ENCODE results near the gene NDUFB4.
"Not testable (repeated sequence)": the region's sequence is repeated elsewhere in the genome, so short reads cannot be mapped to it uniquely, and the experiment has no call there.

The NDUFB4 gene

GRCh38 chr3:120608506-120608905 is 12.4 kb downstream of the NDUFB4 start:
- Mint-ChIP-seq H3K4me1 (no peaks in the 10 kb centered on the region), H3K4me3 (no peak overlapping the region), H3K9me3 (no peaks in the 10 kb centered on the region), H3K27ac (no peak overlapping the region), H3K36me3 (no peaks in the 10 kb centered on the region), H3K27me3 (peaks cover 1% of the 10 kb centered on the region)

GRCh38 chr3:120614765-120615164 is 18.6 kb downstream of the NDUFB4 start:
- Mint-ChIP-seq H3K27ac (no peak overlapping the region), H3K4me3 (no peak overlapping the region), H3K36me3 (no peaks in the 10 kb centered on the region)

GRCh38 chr3:120615847-120616609 is 19.9 kb downstream of the NDUFB4 start:
- Mint-ChIP-seq H3K27me3 (peaks cover 1% of the 10 kb centered on the region), H3K4me3 (no peak overlapping the region)

More at GRCh38 chr3:120614765-120615164, 18.6 kb downstream of the NDUFB4 start:
- no peaks in the 10 kb centered on the region for H3K4me1 Mint-ChIP-seq
- H3K9me3 Mint-ChIP-seq: no peaks in the 10 kb centered on the region
- H3K27me3 Mint-ChIP-seq: peaks cover 1% of the 10 kb centered on the region

GRCh38 chr3:120616745-120617144 is 20.6 kb downstream of the NDUFB4 start:
- not testable (repeated sequence) for H3K27me3 Mint-ChIP-seq

More at GRCh38 chr3:120615847-120616609, 19.9 kb downstream of the NDUFB4 start:
- H3K27ac Mint-ChIP-seq: no peak overlapping the region
- no peaks in the 10 kb centered on the region for H3K9me3 Mint-ChIP-seq
- no peaks in the 10 kb centered on the region for H3K36me3 Mint-ChIP-seq
- H3K4me1 Mint-ChIP-seq: no peaks in the 10 kb centered on the region

DNA sequence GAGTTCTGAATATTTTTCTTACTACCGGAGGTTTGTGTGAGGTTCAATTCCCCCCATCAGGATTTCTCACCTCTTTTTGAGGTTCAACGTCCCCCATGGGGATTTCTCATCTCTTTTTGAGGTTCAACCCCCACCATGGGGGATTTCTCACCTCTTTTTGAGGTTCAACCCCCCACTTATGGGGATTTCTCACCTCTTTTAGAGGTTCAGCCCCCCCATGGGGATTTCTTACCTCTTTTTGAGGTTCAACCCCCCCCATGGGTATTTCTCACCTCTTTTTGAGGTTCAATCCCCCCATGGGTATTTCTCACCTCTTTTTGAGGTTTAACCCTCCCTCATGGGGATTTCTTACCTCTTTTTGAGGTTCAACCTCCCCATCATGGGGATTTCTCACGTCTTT is 26.3 kb downstream of the NDUFB4 start:
- H3K27ac Mint-ChIP-seq: no peak overlapping the region

More at GRCh38 chr3:120616745-120617144, 20.6 kb downstream of the NDUFB4 start:
- not testable (repeated sequence) for H3K4me3 Mint-ChIP-seq, H3K36me3 Mint-ChIP-seq, H3K27ac Mint-ChIP-seq, H3K4me1 Mint-ChIP-seq, H3K9me3 Mint-ChIP-seq

GRCh38 chr3:120622870-120623726 is 27.0 kb downstream of the NDUFB4 start:
- Mint-ChIP-seq H3K4me1 (no peaks in the 10 kb centered on the region), H3K27me3 (peaks cover 3% of the 10 kb centered on the region), H3K36me3 (peaks cover 10% of the 10 kb centered on the region), H3K9me3 (peaks cover 5% of the 10 kb centered on the region), H3K27ac (no peak overlapping the region), H3K4me3 (no peak overlapping the region)

More for the DNA sequence above, 26.3 kb downstream of the NDUFB4 start:
- peaks cover 8% of the 10 kb centered on the region for H3K36me3 Mint-ChIP-seq
- H3K27me3 Mint-ChIP-seq: peaks cover 3% of the 10 kb centered on the region
- no peak overlapping the region for H3K4me3 Mint-ChIP-seq
- peaks cover 5% of the 10 kb centered on the region for H3K9me3 Mint-ChIP-seq
- H3K4me1 Mint-ChIP-seq: no peaks in the 10 kb centered on the region

GRCh38 chr3:120623727-120624093 is 27.6 kb downstream of the NDUFB4 start:
- Mint-ChIP-seq H3K27ac (no peak overlapping the region), H3K9me3 (peaks cover 5% of the 10 kb centered on the region), H3K4me1 (no peaks in the 10 kb centered on the region), H3K36me3 (peaks cover 11% of the 10 kb centered on the region), H3K4me3 (no peak overlapping the region), H3K27me3 (peaks cover 3% of the 10 kb centered on the region)

DNA sequence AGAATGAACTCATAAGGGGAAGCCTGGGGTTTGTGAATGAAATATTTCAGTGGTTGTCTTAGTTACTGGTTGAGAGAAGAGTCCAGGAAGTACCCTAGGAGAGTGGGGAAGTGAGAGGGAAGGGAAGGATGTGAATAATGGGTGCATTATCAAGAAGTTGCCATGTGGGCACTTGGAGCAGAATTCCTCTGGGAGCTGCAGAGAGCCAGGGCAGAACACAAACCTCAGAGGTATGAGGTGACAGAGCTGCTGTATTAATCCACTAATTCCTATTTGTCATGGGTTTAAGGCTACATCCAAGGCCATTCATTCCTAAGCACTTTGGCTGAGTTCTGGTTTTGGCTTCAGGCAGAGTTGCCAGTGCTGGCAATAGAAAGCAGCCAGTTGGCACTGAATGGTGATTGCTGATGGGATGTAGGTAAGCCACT is 29.0 kb downstream of the NDUFB4 start:
- Mint-ChIP-seq H3K36me3 (peaks cover 11% of the 10 kb centered on the region), H3K4me3 (no peak overlapping the region), H3K27ac (no peak overlapping the region), H3K4me1 (no peaks in the 10 kb centered on the region), H3K9me3 (peaks cover 5% of the 10 kb centered on the region), H3K27me3 (peaks cover 3% of the 10 kb centered on the region)

DNA sequence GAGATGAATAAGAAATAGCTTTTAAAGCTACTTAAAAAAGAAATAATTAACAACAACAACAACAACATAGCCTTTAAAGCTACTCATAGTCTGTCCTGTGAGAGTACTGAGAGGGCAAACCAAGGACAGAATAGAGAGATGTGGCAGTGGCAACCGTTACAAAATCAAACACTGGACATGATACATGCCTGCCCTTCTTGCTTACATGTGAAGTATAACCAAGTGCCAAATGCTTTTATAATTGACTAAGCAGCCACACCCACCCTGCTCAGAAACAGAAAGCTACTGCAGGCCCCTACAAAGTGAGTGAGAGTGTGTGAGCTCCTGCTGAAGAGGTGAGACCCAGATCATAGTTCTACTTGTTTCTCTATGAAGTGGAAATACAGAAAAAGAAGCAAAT is 38.4 kb downstream of the NDUFB4 start:
- no peak overlapping the region for H3K4me3 Mint-ChIP-seq
- no peak overlapping the region for H3K27ac Mint-ChIP-seq
- no peaks in the 10 kb centered on the region for H3K9me3 Mint-ChIP-seq

GRCh38 chr3:120636795-120637401 is 40.8 kb downstream of the NDUFB4 start:
- peaks cover 18% of the 10 kb centered on the region for H3K4me1 Mint-ChIP-seq
- no peaks in the 10 kb centered on the region for H3K36me3 Mint-ChIP-seq
- H3K4me3 Mint-ChIP-seq: no peak overlapping the region
- H3K9me3 Mint-ChIP-seq: no peaks in the 10 kb centered on the region
- no peaks in the 10 kb centered on the region for H3K27me3 Mint-ChIP-seq
- H3K27ac Mint-ChIP-seq: no peak overlapping the region

More for the DNA sequence above, 38.4 kb downstream of the NDUFB4 start:
- Mint-ChIP-seq H3K36me3 (no peaks in the 10 kb centered on the region), H3K4me1 (peaks cover 2% of the 10 kb centered on the region), H3K27me3 (no peaks in the 10 kb centered on the region)

DNA sequence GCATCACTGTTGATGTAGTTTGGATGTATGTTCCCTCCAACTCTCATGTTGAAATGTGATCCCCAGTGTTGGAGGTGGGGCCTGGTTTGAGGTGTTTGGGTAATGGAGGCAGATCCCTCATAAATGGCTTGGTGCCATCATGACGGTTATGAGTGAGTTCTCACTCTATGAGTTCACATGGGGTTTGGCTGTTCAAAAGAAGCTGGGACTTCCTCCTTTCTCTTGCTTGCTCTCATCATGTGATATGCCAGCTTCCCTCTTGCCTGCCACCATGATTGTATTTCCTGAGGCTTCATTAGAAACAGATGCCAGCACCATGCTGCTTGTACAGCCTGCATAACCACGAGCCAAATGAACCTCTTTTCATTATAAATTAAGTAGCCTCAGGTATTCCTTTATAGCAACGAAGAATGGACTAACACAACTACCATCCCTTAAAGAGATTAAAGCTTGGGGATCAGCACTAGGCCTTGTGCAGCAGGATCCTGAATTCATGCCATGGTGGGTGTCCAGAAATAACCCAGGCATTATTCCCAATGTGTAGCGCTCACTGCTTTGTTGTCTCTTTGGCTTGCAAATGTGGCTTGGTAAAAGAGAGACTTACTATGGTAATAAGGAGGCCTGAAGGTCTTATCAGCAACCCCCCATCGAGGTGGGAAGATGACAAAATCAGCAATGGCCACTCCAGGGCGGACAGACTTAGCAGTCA is 41.9 kb downstream of the NDUFB4 start:
- Mint-ChIP-seq H3K27ac (no peak overlapping the region), H3K36me3 (no peaks in the 10 kb centered on the region), H3K9me3 (no peaks in the 10 kb centered on the region), H3K4me1 (peaks cover 18% of the 10 kb centered on the region), H3K27me3 (no peaks in the 10 kb centered on the region), H3K4me3 (no peak overlapping the region)

DNA sequence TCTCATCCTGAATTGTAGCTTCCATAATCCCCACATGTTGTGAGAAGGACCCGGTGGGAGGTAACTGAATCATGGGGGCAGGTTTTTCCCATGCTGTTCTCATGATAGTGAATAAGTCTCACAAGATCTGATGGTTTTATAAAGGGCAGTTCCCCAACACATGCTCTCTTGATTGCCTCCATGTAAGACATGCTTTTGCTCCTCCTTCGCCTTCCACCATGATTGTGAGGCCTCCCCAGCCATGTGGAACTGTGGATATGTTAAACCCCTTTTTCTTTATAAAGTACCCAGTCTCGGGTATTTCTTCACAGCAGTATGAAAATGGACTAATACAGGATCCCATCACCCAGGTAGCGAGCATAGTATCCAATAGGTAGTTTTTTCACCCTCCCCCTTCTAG is 42.7 kb downstream of the NDUFB4 start:
- H3K9me3 Mint-ChIP-seq, H3K36me3 Mint-ChIP-seq, H3K27ac Mint-ChIP-seq, H3K27me3 Mint-ChIP-seq, H3K4me3 Mint-ChIP-seq: not testable (repeated sequence)
- H3K4me1 Mint-ChIP-seq: peaks cover 18% of the 10 kb centered on the region

GRCh38 chr3:120640231-120640630 is 44.1 kb downstream of the NDUFB4 start:
- Mint-ChIP-seq H3K4me3 (no peak overlapping the region), H3K36me3 (no peaks in the 10 kb centered on the region), H3K27me3 (no peaks in the 10 kb centered on the region), H3K27ac (no peak overlapping the region), H3K9me3 (no peaks in the 10 kb centered on the region), H3K4me1 (peaks cover 18% of the 10 kb centered on the region)

- Mint-ChIP-seq H3K9me3 (no peaks in the 10 kb centered on the region), H3K4me3 (no peak overlapping the region), H3K27ac (no peak overlapping the region), H3K27me3 (no peaks in the 10 kb centered on the region), H3K4me1 (peaks cover 18% of the 10 kb centered on the region), H3K36me3 (no peaks in the 10 kb centered on the region)
Measured at GRCh38 chr3:120641696-120642246, 45.6 kb downstream of the NDUFB4 start.

- Mint-ChIP-seq H3K4me3 (no peak overlapping the region), H3K27me3 (no peaks in the 10 kb centered on the region), H3K36me3 (no peaks in the 10 kb centered on the region), H3K27ac (no peak overlapping the region), H3K4me1 (peaks cover 18% of the 10 kb centered on the region), H3K9me3 (no peaks in the 10 kb centered on the region)
Measured at GRCh38 chr3:120642368-120642948, 46.3 kb downstream of the NDUFB4 start.

Measured in activated naive CD4-positive, alpha-beta T cell treated with anti-CD3 and anti-CD28 coated beads, Interleukin-2, amount 50 U/mL, for 24 hours (primary cell).